Sigmoid colon (tissue), 4 donors: Measurements from ENCODE around the gene FSTL4.

Experiments
- CTCF ChIP-seq, 4 experiments: fragments of 450-650 bp in 3 of 4; fragments of 200-600 bp in 1 of 4; IDR thresholded peaks; one replicate each; pipeline ENCODE4 v1.5.1; 2016 to 2019; ENCODE audit warnings: antibody characterized with exemption in 4 of 4, mild to moderate bottlenecking in 3 of 4, moderate library complexity in 2 of 4
- POLR2A ChIP-seq, 2 donors: fragments of 450-650 bp; IDR thresholded peaks; one replicate each; pipeline ENCODE4 v1.6.1; 2016; ENCODE audit warnings: antibody characterized with exemption in 2 of 2, mild to moderate bottlenecking in 2 of 2, moderate library complexity in 2 of 2
- POLR2AphosphoS5 ChIP-seq, 4 donors: sonication (generic); formaldehyde crosslinking; IDR thresholded peaks; one replicate each; pipeline ENCODE4 v1.6.1; 2017; ENCODE audit warnings: antibody characterized with exemption in 4 of 4

- TF ChIP-seq POLR2A (IDR thresholded peaks at IDR 0.05) (no peak), CTCF (IDR thresholded peaks at IDR 0.05) (no peak), POLR2AphosphoS5 (IDR thresholded peaks at IDR 0.05) (no peak)
These were observed 72.5 kb downstream of the FSTL4 start for GRCh38 chr5:133539818-133540217.
